Tibial nerve (tissue), 4 donors: ENCODE measurements around the gene VAT1L.

Experiments used
- CTCF ChIP-seq, 5 experiments: fragments of 200-600 bp in 3 of 5; fragments of 450-650 bp in 2 of 5; sonication (generic) in 3 of 5; IDR thresholded peaks; one replicate each; pipeline ENCODE4 v1.5.1; 2016 to 2019; ENCODE audit warnings: antibody characterized with exemption in 5 of 5, mild to moderate bottlenecking in 3 of 5, moderate library complexity in 2 of 5
- EP300 ChIP-seq, 2 donors: sonication (generic); formaldehyde crosslinking; IDR thresholded peaks; one replicate each; pipeline ENCODE4 v1.6.1; 2017; ENCODE audit warnings: antibody characterized with exemption in 2 of 2, mild to moderate bottlenecking in 1 of 2
- POLR2A ChIP-seq, 2 donors: fragments of 450-650 bp; IDR thresholded peaks; one replicate each; pipeline ENCODE4 v1.6.1; 2017; ENCODE audit warnings: antibody characterized with exemption in 2 of 2, mild to moderate bottlenecking in 2 of 2, moderate library complexity in 2 of 2

GRCh38 chr16:77868052-77868451 lies 79.7 kb downstream of the VAT1L start:
- TF ChIP-seq CTCF (IDR thresholded peaks at IDR 0.05): no peak
- no peak for TF ChIP-seq POLR2A (IDR thresholded peaks at IDR 0.05)
- no peak for TF ChIP-seq EP300 (IDR thresholded peaks at IDR 0.05)
